KOPT-K1 (cell line): ENCODE data around the gene YBX3.
"Not testable (repeated sequence)": the region's sequence is repeated elsewhere in the genome, so short reads cannot be mapped to it uniquely, and the experiment has no call there.

Experiments used
- H3K27ac ChIP-seq: fragments of 200-600 bp; sonication (generic); 2 replicates; pipeline ENCODE4 v1.5.1; 2016; ENCODE audit warnings: antibody characterized with exemption, mild to moderate bottlenecking, low read depth, low read length; ENCODE audit not compliant: poor library complexity, severe bottlenecking
- H3K36me3 ChIP-seq: fragments of 200-600 bp; sonication (generic); 2 replicates; pipeline ENCODE4 v1.5.1; 2017; ENCODE audit warnings: antibody characterized with exemption, mild to moderate bottlenecking, low read length, moderate library complexity; ENCODE audit not compliant: insufficient read depth
- H3K9me3 ChIP-seq: fragments of 200-600 bp; sonication (generic); 2 replicates; pipeline ENCODE4 v1.5.1; 2017; ENCODE audit warnings: antibody characterized with exemption, low read length, mild to moderate bottlenecking; ENCODE audit not compliant: insufficient read depth, poor library complexity, severe bottlenecking

The YBX3 gene

DNA sequence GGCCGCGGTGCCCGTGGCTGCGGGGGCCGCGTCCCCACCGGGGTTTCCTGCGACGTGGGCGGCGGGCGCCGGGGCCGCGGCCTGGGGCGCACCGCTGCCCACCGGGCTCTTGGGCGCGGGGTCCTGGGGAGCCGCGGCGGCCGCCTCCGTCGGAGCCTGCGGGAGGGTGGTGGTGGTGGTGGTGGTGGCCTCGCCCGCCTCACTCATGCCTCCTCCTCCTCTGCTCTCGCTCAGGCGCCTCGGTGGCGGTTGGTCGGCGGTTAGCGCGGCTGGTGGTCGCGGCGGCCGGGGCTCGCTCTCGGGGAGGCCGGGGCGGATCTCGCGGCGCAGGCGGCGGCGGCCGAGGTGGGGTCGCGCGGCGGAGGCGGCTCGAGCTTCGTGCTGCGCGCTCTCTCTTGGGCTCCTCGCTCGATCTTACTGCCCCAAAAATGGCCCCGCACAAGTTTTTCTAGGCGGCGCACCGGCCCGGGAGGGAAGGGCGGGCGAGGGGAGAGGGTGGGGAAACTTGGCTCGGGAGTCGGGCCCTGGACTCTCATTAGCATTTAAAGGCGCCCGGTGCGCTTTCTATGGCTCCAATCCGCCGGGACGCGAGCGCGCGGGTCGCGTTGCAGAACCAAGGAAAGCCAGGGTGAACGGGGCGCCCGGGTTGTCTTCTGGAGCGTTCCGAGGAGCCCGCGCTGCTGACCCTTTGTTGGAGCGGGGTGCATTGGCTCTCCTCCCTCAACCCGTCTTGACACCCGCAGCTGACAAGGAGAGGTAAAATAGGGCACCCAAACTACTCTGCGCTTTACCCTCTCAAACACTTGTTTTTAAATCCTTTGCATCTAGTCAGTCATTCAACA is at the start of gene YBX3:
Gene YBX3 (minus strand): TSS at position 419 of the 842 bp plus-strand sequence. CDS start 212 bp downstream, at position 207.
- Histone ChIP-seq H3K27ac (peak within 1 kb of the TSS; percentile 42), H3K36me3 (no peaks in the 10 kb centered on the region), H3K9me3 (no peaks in the 10 kb centered on the region)

DNA sequence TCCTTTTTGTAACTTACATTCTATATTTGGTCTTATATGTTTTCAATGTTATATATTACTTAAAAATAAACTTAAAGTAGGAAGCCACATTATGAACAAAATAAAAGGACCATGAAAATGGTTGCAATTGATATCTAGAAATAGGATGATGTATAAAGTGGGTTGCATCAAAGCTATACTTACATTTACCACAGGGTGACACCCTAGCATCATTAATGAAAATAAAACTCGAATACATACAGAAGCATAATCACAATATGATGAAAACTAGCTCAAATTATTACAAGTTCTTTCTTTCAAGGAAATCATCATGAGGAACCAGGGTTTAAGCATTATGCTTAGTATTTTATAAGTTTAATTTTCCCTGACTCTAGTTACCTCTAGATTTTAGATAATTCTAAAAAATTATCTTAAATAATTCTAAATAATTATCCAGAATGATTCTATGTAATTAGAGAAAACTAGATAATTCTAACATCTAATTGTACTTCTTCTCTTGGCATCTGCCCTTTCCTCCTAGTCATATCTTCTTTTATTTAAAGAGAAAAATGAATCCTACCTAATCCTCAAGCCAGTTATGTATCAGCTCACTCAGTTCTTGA is 48.1 kb upstream of the YBX3 start:
- no peaks in the 10 kb centered on the region for H3K36me3 ChIP-seq
- no peaks in the 10 kb centered on the region for H3K9me3 ChIP-seq
- H3K27ac ChIP-seq = no peak overlapping the region

DNA sequence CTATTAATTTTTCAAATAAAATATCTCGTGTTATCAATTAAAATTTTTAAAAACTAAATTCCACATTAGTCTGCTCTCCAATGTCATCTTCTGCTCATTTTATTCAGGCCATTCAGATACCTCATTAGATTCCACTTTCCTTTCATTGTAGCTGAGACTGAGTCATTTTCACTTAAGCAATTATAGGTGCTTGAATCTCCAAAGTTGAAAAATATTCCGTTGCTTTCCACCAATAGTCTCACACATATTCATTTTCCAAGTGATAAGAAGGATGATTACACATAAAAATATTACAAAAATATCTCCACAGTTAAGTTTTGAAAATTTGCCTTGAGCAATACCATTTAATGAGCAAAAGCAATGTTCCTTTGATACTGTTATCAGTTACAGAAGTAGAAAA is 36.5 kb upstream of the YBX3 start:
- Histone ChIP-seq H3K9me3 (peaks cover 22% of the 10 kb centered on the region), H3K27ac (no peak overlapping the region), H3K36me3 (no peaks in the 10 kb centered on the region)

DNA sequence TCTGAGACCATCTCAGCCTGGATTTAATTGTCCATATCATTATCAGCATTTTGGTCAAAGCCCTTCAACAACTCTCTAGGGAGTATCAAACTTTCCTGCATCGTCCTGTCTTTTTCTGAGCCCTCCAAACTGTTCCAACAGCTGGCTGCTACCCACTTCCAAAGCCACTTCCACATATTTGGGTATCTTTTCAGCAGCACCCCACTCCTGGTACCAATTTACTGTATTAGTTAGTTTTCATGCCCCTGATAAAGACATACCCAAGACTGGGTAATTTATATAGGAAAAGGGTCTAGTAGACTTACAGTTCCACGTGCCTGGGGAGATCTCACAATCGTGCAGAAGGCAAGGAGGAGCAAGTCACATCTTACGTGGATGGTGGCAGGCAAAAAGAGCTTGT is 33.1 kb upstream of the YBX3 start:
- H3K36me3 ChIP-seq = no peaks in the 10 kb centered on the region
- H3K9me3 ChIP-seq = peaks cover 25% of the 10 kb centered on the region
- H3K27ac ChIP-seq = no peak overlapping the region

DNA sequence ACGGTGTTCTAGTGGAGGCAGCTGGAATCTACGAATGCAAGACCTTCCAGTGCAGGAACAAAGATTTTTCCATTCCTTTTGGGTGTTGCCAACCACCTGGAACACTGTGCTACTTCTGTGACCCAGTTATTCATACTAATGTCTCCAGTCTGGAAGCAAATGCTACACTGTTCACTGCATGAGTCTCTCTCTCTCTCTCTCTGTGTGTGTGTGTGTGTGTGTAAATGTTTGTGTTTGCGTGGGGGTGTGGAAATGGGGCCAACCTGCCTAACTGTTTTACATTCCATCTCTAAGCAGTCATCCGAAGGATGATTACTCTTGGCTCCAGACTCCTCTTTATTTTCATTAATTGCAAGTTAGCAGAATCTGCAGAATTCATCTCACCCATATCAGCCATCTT is 29.9 kb upstream of the YBX3 start:
- Histone ChIP-seq H3K36me3 (no peaks in the 10 kb centered on the region), H3K9me3 (peaks cover 25% of the 10 kb centered on the region), H3K27ac (no peak overlapping the region)

DNA sequence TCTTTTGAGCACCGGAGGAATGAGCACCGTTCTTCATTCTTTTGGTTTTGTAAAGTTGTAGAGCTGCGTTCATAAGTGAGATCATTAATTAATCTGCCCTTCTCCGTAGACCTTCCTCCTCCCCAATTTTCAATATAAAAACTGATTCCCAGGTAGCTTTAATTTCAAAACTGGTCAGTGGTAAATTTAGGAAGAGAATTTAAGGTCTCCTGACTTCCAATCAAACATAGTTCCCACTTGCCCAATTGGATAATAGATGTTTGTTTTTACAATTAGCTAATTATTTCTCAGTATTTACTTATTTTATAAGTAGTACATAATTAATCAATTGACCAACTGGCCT is 27.2 kb upstream of the YBX3 start:
- no peaks in the 10 kb centered on the region for H3K36me3 ChIP-seq
- peaks cover 10% of the 10 kb centered on the region for H3K9me3 ChIP-seq
- no peak overlapping the region for H3K27ac ChIP-seq

DNA sequence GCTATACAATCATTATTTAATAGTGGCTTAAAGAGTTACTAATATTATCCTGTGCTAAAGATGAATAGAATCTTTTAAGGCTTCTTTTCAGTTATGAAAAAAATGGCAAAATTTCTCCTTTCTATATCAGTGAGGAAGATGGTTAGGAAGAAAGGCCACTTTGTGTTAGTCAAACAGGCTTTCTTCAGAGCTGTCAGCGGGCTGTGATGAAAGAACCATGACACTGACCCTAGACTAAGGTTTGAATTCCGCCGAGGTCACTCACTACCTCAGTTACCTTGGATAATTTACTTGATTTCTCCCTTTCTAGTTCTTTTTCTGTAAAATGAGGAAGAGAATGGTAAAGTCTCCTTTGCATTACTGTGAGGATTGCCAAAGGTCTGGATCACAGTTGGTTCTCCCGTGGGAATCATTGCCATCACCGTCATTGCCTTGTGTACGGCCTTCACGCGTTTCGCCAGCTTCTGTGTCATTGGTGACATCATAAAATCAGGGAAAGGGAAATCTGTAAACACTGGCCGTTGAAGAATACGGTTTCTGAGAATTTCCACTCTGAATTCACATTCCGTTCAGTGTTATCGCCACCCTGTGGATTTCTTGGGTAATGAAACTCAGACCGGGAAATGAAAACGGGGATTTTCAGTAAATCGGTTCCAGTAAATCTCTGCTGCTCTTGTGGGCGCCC is 26.7 kb upstream of the YBX3 start:
- peak overlapping the region; percentile 28 for H3K27ac ChIP-seq
- H3K36me3 ChIP-seq = no peaks in the 10 kb centered on the region
- peaks cover 5% of the 10 kb centered on the region for H3K9me3 ChIP-seq

DNA sequence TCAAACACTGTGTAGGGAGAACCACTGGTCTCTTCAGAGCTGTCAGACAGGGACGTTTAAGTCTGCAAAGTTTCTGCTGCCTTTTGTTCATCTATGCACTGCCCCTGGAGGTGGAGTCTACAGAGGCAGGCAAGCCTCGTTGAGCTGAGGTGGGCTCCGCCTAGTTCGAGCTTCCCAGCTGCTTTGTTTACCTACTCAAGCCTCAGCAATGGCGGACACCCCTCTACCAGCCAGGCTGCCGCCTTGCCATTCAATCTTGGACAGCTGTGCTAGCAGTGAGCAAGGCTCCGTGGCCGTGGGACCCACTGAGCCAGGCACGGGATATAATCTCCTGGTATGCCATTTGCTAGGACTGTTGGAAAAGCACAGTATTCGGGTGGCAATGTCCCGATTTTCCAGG is 24.6 kb upstream of the YBX3 start:
- H3K36me3 ChIP-seq = no peaks in the 10 kb centered on the region
- H3K9me3 ChIP-seq = no peaks in the 10 kb centered on the region

DNA sequence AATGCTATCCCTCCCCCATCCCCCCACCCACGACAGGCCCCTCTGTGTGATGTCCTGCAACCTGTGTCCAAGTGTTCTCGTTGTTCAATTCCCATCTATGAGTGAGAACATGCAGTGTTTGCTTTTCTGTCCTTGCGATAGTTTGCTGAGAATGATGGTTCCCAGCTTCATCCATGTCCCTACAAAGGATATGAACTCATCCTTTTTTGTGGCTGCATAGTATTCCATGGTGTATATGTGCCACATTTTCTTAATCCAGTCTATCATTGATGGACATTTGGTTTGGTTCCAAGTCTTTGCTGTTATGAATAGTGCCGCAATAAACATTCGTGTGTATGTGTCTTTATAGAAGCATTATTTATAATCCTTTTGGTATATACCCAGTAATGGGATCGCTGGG is 20.3 kb upstream of the YBX3 start:
- H3K36me3 ChIP-seq, H3K9me3 ChIP-seq, H3K27ac ChIP-seq: not testable (repeated sequence)

More for the DNA sequence above, 24.6 kb upstream of the YBX3 start:
- H3K27ac ChIP-seq = no peak overlapping the region

DNA sequence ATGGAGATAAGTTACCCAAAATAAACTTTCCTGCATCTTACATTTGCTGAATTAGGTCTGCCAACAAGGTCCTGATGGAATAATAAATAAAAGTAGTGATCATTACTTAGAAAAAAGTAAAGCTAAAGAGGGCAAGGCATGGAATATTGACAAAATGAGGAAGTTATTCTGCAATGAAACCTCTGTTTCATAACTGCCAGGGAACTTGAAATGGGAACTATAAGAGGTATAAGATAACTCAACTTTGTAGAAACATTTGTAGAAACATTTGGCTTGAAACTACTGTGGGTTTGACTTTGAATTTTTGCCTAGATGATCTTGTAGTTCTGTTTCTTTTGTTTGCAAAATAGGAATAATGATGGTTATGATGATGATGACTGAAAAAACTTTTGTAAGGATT is 18.7 kb upstream of the YBX3 start:
- H3K27ac ChIP-seq = no peak overlapping the region
- no peaks in the 10 kb centered on the region for H3K36me3 ChIP-seq
- H3K9me3 ChIP-seq = no peaks in the 10 kb centered on the region

DNA sequence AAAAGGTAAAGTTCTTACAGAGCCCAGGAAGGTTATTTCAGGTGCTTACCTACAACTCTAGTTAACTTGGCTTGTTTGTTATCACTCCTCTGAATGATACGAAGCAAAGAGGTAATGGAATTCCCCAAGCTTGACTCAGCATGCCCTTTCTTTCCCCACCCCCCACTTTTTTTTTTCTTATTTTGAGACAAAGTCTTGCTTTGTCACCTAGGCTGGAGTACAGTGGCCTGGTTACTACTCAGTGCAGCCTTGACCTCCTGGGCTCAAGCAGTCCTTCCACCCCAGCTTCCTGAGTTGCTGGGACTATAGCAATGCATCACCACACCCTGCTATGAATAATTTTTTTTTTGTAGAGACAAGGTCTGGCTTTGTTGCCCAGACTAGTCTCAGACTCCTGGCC is 17.1 kb upstream of the YBX3 start:
- Histone ChIP-seq H3K27ac (no peak overlapping the region), H3K9me3 (no peaks in the 10 kb centered on the region), H3K36me3 (no peaks in the 10 kb centered on the region)

DNA sequence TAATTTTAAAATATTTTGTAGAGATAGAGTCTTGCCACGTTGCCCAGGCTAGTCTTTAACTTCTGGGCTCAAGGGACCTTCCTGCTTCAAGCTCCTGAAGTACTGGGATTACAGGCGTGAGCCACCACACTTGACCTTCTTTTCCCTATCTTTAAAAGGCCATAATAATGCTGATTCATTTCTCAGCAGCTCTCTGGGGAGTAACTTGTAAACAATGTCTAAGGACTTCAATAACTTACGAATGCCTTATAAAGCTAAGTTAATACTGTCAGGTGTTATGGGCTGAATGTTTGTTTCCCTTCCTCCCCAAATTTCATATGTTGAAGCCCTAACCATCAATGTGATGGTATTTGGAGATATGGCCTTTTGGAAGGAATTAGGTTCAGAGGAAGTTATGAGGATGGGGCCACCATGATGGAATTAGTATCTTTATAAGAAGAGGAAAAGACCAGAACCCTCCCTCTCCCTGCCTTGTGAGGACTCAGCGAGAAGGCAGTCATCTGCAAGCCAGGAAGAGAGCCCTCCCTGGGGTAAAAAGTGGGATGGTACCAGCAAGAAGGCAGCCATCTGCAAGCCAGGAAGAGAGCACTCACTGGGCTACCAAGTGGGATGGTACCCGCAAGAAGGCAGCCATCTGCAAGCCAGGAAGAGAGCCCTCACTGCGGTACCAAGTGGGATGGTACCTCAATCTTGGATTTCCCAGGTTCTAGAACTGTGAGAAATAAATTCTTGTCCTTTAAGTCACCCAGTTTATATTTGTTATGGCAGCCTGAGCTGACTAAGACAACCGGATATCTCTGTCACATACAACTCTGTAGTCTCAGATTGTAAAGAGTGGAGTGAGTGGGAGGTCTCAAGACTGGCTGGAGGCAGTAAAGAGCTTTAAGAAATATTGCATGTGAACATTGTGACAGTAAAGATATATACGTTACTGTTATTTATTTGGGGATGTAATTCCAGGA is 16.3 kb upstream of the YBX3 start:
- Histone ChIP-seq H3K27ac (no peak overlapping the region), H3K9me3 (no peaks in the 10 kb centered on the region), H3K36me3 (no peaks in the 10 kb centered on the region)

DNA sequence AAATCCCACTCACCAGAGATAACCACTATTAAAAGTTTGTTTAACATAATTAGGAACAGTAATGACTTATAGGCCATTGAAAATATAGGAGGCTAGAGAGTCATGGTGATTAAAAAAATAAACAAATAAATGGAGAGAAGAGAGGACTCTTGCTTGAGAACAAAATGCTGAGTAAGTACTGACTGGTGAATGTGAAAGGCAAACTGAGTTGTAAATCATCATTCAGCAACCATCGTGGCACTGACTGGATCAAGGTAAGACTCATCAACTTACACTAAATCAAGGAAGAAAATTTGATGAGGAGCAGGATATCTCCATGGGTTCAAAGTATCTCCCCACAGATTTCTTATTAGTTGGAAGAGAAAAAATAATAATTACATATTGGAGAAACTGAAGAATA is 14.1 kb upstream of the YBX3 start:
- H3K36me3 ChIP-seq = no peaks in the 10 kb centered on the region
- no peaks in the 10 kb centered on the region for H3K9me3 ChIP-seq
- no peak overlapping the region for H3K27ac ChIP-seq

DNA sequence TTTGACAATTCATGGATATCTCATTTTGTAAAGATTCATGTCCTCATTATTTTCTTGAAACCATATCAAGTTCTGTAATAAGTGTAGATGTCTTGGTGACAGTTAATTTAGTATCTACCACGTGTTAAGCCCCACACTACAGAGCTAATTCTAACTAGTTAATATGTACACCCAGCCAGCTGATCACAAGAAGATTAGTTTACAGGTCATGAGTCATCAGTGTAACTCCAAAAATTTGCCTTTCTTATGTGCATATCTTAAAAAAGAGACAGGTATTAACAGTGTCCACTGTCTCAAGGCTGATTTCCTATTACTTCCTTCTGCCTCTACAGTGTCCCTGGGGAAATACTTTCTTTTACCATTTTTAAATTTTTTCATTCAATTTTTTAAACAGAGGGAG is 13.3 kb upstream of the YBX3 start:
- Histone ChIP-seq H3K9me3 (no peaks in the 10 kb centered on the region), H3K36me3 (no peaks in the 10 kb centered on the region), H3K27ac (no peak overlapping the region)

DNA sequence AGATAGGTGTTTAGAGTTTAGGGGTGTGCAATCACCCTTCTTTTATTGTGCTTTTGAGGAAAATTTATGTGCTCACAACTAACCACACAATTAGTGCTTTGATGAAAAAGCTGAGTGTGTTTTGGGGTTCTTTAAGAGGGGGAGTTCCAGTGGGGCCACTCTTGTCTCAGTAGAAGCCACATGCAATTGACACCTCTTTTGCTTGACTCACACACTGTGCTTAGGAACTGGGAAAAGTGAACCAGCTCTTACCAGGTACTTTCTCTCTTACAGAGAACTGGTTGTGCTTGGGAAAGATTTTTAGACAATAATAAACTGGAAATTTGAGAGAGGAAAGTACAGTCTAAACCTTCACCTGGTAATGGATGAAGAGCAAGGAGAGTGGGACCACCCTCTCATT is 12.3 kb upstream of the YBX3 start:
- Histone ChIP-seq H3K27ac (no peak overlapping the region), H3K36me3 (no peaks in the 10 kb centered on the region), H3K9me3 (no peaks in the 10 kb centered on the region)
